ENCODE results near the gene LSR.

The LSR gene

GRCh38 chr19:35249146-35249847 lies 495 bp downstream of the LSR start:
- DNase-seq, result no peak

DNA sequence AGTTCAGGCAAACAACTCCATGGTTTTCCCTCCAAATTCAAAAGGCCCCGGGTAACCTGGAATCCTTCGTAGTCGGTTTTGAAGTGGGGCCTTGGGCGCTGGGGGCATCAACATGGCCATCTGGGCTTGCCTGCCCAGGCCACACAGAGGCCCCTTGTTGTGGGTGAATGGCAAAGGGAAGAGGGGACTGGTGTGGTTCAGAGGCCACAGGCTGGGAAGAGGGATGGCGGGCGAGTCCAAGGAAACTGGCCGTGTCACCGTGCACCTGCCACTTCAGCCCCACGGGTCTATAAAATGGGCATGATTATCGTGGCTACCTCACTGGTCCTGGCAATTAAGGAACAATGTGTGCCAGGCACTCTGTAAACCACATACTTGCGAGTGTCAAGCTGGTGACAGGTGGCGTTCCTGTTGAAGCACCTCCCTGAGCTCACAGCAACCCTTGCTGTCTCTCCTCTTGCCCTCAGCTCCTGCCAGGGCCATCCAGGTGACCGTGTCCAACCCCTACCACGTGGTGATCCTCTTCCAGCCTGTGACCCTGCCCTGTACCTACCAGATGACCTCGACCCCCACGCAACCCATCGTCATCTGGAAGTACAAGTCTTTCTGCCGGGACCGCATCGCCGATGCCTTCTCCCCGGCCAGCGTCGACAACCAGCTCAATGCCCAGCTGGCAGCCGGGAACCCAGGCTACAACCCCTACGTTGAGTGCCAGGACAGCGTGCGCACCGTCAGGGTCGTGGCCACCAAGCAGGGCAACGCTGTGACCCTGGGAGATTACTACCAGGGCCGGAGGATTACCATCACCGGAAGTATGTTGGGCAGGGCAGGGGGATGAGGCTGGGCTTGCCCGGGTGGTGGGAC lies 1.3 kb downstream of the LSR start:
- no peak for DNase-seq

GRCh38 chr19:35251456-35251855 lies 2.7 kb downstream of the LSR start:
- no peak for DNase-seq

DNA sequence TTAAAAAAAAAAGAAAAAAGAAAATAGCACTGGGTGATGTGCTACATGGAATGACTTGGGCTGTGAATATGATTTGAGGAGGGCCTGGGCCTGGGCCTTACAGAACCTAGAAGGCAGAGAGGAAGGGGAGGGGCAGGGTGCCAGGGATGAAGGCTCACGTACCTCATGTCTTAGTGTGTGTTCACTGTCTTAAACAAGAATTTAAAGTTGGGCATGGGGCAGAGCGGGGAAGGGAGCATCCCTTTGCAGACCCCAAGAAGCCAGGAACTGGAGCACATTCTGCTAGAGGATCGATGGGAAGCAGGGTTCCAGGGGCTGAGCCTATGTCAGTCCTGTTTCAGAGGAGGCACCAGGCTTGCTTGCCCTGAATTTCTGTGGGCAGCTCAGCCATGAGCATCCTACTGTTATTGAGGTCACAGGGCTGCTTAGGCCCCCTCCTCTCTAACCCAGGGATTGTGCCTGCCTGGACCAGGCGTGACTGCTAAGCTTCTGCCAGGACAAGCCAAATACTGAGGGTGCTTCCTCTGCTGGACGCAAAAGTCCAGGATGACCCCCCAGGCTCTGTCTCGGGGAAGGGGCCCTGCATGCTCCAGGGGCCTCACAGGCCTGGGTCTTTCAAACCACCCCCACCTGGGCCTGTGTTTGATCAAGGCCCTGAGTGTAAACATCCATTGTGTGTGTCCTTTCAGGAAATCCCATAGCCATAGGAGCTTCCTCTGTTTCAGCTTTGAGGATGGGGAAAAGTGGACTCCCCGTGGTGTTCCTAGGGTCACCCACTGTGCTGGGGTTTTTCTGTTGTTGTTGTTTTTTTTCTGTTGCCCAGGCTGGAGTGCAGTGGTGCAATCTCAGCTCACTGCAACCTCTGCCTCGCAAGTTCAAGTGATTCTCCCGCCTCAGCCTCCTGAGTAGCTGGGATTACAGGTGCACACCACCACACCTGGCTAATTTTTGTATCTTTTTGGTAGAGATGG lies 4.8 kb downstream of the LSR start:
- peak; percentile 63 for DNase-seq

DNA sequence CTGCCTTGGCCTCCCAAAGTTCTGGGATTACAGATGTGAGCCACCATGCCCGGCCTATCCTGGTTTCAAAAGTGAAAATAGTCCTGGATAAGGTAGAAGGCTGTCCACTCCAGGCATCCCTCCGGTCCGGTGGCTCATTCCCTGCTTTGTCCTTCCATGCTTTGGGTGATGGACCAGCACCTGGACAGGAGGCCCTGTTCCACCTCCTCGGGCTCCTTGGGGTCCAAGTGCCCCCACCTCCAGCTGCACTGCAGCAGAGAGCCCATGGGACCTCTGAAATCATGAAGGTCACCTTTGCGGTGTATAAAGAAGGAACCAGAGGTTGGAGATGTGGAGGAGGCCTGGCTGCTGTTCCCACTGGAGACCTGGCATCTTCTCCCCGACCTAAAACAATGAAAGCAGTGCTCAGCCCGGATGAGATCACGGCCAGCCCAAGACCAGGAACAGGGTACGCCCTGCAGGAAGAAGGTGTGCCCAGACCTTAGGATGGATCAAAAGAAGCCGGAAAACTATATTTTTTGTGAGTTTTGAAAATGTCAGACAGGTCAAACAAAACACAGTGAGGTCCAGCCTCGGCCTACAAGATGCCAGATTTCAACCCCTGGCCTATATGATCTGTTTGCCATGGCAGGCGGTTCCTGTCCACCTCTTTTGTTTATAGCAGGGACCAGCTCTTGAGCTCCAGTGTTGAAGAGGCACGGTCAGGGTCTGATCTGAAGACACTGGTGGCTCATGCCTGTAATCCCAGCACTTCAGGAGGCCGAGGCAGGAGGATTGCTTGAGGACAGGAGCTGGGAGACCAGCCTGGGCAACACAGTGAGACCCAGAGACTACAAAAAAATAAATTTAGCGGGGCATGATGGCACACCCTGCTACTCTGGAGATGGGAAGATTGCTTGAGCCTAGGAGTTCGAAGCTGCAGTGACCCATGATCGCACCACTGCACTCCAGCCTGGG lies 5.8 kb downstream of the LSR start:
- no peak for DNase-seq

- DNase-seq, result no peak
Measured at GRCh38 chr19:35256566-35256965, 7.8 kb downstream of the LSR start.

- no peak for DNase-seq
Measured at GRCh38 chr19:35257113-35257461, 8.3 kb downstream of the LSR start.

DNA sequence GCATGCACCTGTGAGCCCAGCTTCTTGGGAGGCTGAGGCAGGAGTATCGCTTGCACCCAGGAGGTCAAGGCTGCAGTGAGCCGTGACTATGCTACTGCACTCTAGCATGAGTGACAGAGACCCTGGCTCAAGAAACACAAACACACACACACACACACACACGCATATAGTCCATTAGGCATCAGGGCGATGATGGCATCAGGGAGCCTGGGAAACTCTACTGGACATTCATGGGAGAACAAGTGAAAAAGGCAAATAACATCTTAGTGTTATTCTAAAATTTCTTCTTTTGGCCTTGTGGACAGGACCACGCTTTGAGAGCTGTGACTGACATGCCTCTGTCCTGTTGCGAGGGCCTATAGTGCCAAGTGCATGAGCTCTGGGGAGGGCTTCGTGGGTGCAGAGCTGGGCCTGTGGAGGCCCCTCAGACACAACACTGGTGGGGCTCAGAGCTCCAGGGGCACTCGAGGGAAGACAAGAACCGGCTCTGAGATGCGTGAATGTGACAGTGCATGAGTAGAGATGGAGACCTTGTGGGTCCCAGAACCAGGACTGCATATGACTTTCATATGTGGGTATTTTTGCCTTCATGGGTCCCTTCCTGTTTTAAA lies 12.0 kb downstream of the LSR start:
- no peak for DNase-seq

DNA sequence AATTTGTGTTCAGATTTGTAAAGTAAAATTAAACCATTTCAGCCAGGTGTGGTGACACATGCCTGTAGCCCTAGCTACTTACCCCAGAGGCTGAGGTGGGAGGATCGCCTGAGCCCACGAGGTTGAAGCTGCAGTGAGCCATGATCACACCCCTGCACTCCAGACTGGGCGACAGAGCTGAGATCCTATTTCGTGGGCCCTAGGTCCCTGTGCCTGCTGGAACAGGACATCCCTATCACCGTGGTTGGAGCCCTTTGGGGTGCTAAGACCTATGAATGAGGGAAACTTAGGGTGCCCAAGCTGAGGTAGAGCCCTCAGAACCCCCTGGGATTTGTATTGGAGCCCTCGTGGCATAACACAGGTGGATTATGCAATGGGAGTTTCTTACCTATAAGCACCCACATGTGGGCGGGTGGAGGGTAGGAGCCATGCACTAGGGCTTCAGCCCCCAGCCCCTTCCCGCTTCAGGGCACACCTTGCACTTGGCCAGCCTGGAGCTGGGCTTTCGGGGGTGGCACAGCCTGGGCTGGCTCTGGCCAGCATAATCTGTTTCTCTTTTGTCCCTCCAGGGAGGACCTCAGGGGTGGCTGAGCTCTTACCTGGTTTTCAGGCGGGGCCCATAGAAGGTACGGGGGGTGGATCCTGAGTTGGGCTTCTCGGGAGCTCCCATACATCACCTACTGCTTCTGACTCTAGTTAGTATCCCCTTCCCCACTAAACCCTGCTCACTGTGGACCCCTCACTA lies 12.7 kb downstream of the LSR start:
- DNase-seq, result no peak

DNA sequence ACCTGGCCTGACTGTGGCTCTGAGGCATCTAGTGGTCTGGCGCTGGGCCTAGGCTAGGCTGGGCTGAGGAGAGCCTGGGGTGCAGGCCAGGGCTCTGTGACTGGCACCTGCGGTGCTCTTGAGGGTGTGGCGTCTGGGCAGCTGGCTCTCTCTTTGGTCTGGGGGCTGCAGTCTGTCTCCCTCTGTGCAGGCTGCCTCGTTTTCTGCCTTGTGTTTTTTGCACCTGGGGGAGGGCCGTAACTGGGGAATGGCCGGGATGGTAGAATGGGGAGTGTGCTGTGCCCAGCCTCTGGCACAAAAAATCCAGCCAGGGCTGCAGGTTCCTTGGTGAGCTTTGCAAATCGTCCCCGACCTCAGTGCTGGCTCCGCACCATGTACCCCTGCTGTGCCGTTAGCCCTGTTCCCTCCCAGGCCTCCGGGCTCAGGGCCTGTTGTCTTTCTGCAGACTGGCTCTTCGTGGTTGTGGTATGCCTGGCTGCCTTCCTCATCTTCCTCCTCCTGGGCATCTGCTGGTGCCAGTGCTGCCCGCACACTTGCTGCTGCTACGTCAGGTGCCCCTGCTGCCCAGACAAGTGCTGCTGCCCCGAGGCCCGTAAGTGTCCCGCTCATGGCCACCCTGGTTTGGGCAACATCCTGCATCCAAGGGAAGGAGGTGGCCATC lies 13.4 kb downstream of the LSR start:
- DNase-seq, result no peak

DNA sequence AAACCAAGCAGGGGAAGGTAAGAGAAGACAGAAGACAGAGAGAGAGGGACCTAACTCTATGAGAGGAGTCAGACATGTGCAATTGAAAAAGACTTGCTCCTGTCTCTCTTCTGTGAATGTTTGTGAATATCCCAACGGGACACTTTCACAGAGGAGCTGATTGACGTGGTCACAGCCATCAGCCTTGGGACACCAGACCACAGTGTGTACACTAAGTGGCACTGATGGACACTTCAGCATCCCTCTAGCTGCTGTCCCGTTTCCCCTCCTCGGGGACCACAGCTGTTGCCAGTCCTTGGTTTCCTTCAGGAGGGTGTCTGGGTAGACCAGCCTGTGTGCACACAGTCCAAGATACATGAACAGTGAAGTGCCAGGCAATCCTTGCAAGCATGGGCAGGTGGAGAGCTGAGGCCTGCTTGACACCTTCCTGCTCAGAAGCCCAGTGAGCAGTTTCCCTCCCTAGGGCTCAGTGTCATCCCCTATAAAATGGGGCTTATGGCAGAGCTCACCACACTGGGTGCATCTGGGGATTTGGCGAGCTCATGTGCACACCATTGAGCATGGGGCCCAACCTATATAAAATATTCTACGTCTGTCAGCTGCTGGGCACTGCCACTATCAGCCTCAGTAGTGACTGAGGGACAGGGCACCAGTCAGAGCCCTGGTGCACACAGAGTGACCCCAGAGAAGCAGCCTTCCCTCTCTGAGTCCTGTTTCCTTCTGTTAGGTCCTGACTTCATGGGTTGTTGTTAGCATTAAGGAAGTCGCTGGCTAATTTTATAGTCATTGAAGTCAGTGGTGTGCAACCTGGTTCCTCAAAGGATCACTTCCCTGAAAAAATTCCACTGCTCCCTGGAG lies 15.7 kb downstream of the LSR start:
- no peak for DNase-seq

DNA sequence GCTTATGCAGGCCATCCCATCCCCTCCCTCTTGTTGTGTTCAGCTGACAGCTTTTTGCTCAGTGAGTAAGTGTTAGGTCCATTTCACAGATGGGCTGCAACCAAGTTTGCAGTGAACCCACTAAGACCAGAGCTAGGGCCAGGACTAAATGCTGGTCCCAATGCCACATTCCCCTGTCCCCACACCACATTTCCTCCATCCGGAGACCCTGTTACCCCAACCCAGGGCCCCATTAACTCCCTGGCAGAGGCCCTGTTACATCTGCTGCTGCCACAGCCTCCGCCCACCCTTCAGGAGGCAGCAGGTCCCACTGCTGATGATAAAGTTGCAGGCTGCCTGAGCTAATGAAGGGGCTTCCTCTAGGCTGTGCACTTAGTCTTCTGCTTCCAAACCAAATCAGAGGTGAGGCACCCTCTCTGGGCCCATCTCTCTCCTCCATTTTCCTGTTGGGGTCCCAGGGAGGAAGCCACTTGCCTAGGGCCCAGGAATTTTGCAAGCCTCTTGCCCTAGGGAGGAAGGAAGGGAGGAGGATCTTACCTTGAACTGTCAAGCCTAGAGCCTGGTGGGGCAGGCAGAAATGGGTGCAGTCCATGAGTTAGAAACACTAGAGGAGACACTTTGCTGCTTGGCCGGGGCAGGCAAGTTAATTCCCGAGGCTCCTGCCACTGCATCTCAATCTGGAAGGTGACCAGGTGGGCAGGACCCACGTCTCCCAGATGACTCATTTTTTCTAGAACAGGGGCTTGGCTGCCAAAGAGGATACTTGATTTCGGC lies 16.5 kb downstream of the LSR start:
- DNase-seq, result no peak

- DNase-seq, result no peak
Measured at GRCh38 chr19:35265900-35266519, 17.2 kb downstream of the LSR start.

DNA sequence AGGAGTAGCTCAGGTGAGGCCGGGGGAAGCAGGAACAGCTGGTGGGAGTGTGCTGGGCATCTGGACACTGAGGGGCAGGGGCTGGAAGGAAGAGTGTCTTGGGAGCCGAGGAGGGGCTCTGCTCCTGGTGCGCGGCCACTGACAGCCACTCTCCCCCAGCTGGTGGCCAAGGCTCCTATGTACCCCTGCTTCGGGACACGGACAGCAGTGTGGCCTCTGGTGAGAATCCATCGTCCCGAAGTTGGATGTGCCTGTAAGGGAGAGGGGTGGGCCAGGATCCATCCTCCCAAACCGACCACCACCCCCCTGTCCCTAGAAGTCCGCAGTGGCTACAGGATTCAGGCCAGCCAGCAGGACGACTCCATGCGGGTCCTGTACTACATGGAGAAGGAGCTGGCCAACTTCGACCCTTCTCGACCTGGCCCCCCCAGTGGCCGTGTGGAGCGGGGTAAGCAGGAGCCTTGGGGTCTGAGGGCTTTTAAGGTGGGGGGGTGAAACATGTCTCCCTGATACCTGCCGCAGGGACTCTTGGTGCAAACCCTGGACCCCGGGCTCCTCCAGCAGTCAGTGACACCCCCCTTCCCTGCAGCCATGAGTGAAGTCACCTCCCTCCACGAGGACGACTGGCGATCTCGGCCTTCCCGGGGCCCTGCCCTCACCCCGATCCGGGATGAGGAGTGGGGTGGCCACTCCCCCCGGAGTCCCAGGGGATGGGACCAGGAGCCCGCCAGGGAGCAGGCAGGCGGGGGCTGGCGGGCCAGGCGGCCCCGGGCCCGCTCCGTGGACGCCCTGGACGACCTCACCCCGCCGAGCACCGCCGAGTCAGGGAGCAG lies 17.9 kb downstream of the LSR start:
- DNase-seq, result no peak

GRCh38 chr19:35267353-35267817 lies 18.6 kb downstream of the LSR start:
- DNase-seq, result no peak

DNA sequence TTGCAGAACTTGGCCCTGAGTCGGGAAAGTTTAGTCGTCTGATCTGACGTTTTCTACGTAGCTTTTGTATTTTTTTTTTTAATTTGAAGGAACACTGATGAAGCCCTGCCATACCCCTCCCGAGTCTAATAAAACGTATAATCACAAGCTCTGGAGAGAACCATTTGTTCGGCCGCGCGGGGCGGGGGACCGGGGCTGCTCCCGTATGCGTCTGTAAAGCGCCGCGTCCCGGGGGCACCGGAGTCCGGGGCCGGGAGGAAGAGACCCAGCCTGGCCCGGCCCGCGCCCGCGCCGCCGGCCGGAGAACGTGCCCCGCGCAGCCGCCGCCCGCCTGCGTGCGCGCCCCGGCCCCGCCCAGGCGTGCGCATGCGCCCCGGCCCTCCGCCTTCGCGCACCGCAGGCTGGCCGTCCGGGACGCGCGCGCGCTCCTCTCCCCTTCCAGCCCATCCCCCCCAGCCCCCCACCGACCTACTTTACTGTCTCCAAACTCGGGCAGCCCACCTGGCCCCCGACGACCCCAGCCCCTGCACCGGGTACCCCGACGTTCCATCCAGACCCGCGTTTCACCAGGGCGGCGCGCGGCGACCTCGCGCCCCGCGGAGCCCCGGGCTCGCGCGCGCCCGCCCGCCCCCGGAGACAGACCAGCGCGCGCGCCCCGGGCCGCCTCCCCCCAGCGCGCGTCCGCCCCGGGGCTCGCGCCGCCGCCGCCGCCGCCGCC lies 19.2 kb downstream of the LSR start:
- DNase-seq, result peak; percentile 67
